ENCODE measurements around the gene HIVEP3. TPM values are rescaled to one million over a fixed set of nuclear protein-coding genes. Genes with fewer than 3 reads are reported as not detected.
A peak's percentile ranks its signal among the peaks of the same experiment; 100 is the strongest.
"Not testable (repeated sequence)": the region's sequence is repeated elsewhere in the genome, so short reads cannot be mapped to it uniquely, and the experiment has no call there.

HIVEP3 gene
- polyA plus RNA-seq, 3 donors: 3.3 to 4.0 (median 3.7) TPM

GRCh38 chr1:41713141-41713540, 205.6 kb downstream of the HIVEP3 start:
- no peak for DNase-seq

GRCh38 chr1:41712695-41713094, 206.0 kb downstream of the HIVEP3 start:
- peak; percentile 31 for DNase-seq

GRCh38 chr1:41712081-41712480, 206.6 kb downstream of the HIVEP3 start:
- no peak for DNase-seq

- DNase-seq: no peak
Measured at GRCh38 chr1:41711581-41711980, 207.1 kb downstream of the HIVEP3 start.

- DNase-seq: no peak
Measured at GRCh38 chr1:41710980-41711379, 207.7 kb downstream of the HIVEP3 start.

- no peak for DNase-seq
Measured at GRCh38 chr1:41709873-41710272, 208.8 kb downstream of the HIVEP3 start.

GRCh38 chr1:41709331-41709730, 209.4 kb downstream of the HIVEP3 start:
- no peak for DNase-seq

- no peak for DNase-seq
Measured at GRCh38 chr1:41708332-41708731, 210.4 kb downstream of the HIVEP3 start.

- DNase-seq: no peak
Measured at GRCh38 chr1:41707793-41708192, 210.9 kb downstream of the HIVEP3 start.

GRCh38 chr1:41705798-41706197, 212.9 kb downstream of the HIVEP3 start:
- no peak for DNase-seq

- no peak for DNase-seq
Measured at GRCh38 chr1:41704196-41704595, 214.5 kb downstream of the HIVEP3 start.

GRCh38 chr1:41702771-41703170, 216.0 kb downstream of the HIVEP3 start:
- no peak for DNase-seq

- no peak for DNase-seq
Measured at GRCh38 chr1:41700986-41701535, 217.7 kb downstream of the HIVEP3 start.

- DNase-seq: no peak
Measured at GRCh38 chr1:41700581-41700980, 218.1 kb downstream of the HIVEP3 start.

- no peak for DNase-seq
Measured at GRCh38 chr1:41699861-41700248, 218.9 kb downstream of the HIVEP3 start.

- no peak for DNase-seq
Measured at GRCh38 chr1:41698916-41699860, 219.5 kb downstream of the HIVEP3 start.

GRCh38 chr1:41696381-41696780, 222.3 kb downstream of the HIVEP3 start:
- DNase-seq: no peak

GRCh38 chr1:41695118-41695745, 223.5 kb downstream of the HIVEP3 start:
- DNase-seq: no peak

- not testable (repeated sequence) for DNase-seq
Measured at GRCh38 chr1:41691966-41692365, 226.8 kb downstream of the HIVEP3 start.

GRCh38 chr1:41691424-41691823, 227.3 kb downstream of the HIVEP3 start:
- DNase-seq: no peak

- DNase-seq: no peak
Measured at GRCh38 chr1:41690331-41690730, 228.4 kb downstream of the HIVEP3 start.

- no peak for DNase-seq
Measured at GRCh38 chr1:41689558-41689981, 229.2 kb downstream of the HIVEP3 start.

- no peak for DNase-seq
Measured at GRCh38 chr1:41689139-41689538, 229.6 kb downstream of the HIVEP3 start.

Data from renal pelvis (tissue), 4 donors.